Right lobe of liver (tissue), 4 donors: Measurements from ENCODE around the gene TMEM220.

Experiments
- CTCF ChIP-seq, 4 donors: fragments of 200-600 bp in 3 of 4; fragments of 450-650 bp in 1 of 4; IDR thresholded peaks; one replicate each; pipeline versions ENCODE4 v1.5.1 to v1.8.0; 2016 to 2022; ENCODE audit warnings: antibody characterized with exemption in 4 of 4, mild to moderate bottlenecking in 2 of 4
- POLR2A ChIP-seq: fragments of 450-650 bp; IDR thresholded peaks from one replicate; pipeline ENCODE4 v1.6.1; 2017; ENCODE audit warnings: antibody characterized with exemption, mild to moderate bottlenecking
- donor health status: DM: no; HTN: no; CAD: no.
- donor health status: DM: no; HTN: no; CAD: no.
- donor health status: DM: no; HTN: yes; CAD: no.

- no peak for TF ChIP-seq POLR2A
- no peak for TF ChIP-seq CTCF (IDR thresholded peaks at IDR 0.05)
Measured at GRCh38 chr17:10702574-10702973, 27.2 kb downstream of the TMEM220 start.
